Endothelial cell of umbilical vein (primary cell): ENCODE results near the gene IGF2R. TPM values are rescaled to one million over a fixed set of nuclear protein-coding genes. Genes with fewer than 3 reads are reported as not detected.

Source experiments
- BruUV-seq: library from RNA; stranded (reverse); fragments of 400-500 nt; replicated peaks from 2 replicates; lab custom pipeline; 2021; lab: Mats Ljungman, UMichigan
- CTCF ChIA-PET: fragments of 300-600, 350-600 bp; sonication (Branson Sonifier 250); formaldehyde crosslinking; loops from one replicate; lab custom pipeline; 2021; ENCODE audit warnings: antibody characterized with exemption, inconsistent platforms; lab: Charles Lee
- POLR2A ChIA-PET: fragments of 300-600, 350-600 bp; sonication (Branson Sonifier 250); formaldehyde crosslinking; loops from one replicate; lab custom pipeline; 2021; ENCODE audit warnings: antibody characterized with exemption, inconsistent platforms; lab: Charles Lee
- DNase-seq: peaks from one replicate; pipeline ENCODE4 v3.0.0-alpha.2; 2011; ENCODE audit warnings: low read depth, low spot score
- FAIRE-seq: peaks from 2 replicates; lab custom pipeline; 2011; peaks lifted over from hg19 to GRCh38; lab: Jason Lieb, UNC
- H2AFZ ChIP-seq: 2 replicates; pipeline ENCODE4 v1.6.0; 2012; ENCODE audit warnings: low read depth, low read length, control low read depth, inconsistent platforms
- H3K27ac ChIP-seq: 2 replicates; pipeline ENCODE4 v1.5.1; 2011; ENCODE audit warnings: low read depth, mild to moderate bottlenecking, control low read depth, low read length, moderate library complexity; ENCODE audit not compliant: insufficient read depth
- H3K27me3 ChIP-seq, 2 experiments: 2 replicates each; pipeline versions ENCODE4 v1.6.0 to v1.6.1; 2011; ENCODE audit warnings: low read length in 2 of 2, mixed read lengths in 1 of 2; ENCODE audit not compliant: control insufficient read depth in 2 of 2, insufficient read depth in 2 of 2
- H3K36me3 ChIP-seq, 2 experiments: 2 replicates in 1 of 2; 3 replicates in 1 of 2; pipeline ENCODE4 v1.5.1; 2011; ENCODE audit warnings: low read length in 2 of 2, mild to moderate bottlenecking in 1 of 2, moderate library complexity in 1 of 2; ENCODE audit not compliant: control insufficient read depth in 2 of 2, insufficient read depth in 2 of 2; ENCODE audit errors: extremely low read depth in 1 of 2
- H3K4me1 ChIP-seq: 3 replicates; pipeline ENCODE4 v1.5.1; 2011; ENCODE audit warnings: mild to moderate bottlenecking, low read length; ENCODE audit not compliant: control insufficient read depth, insufficient read depth; ENCODE audit errors: extremely low read depth
- H3K4me2 ChIP-seq: 2 replicates; pipeline ENCODE4 v1.6.1; 2011; ENCODE audit warnings: low read length, control low read depth, mixed read lengths; ENCODE audit not compliant: insufficient read depth
- H3K4me3 ChIP-seq, 3 experiments: fragments of 200-600 bp in 1 of 3; sonication (generic), shearing (Covaris generic) in 1 of 3; replicated peaks in 1 of 3; 2 replicates each; pipeline ENCODE4 v1.5.1; 2011 to 2016; ENCODE audit warnings: control low read depth in 3 of 3, low read length in 3 of 3, mild to moderate bottlenecking in 2 of 3, inconsistent platforms in 1 of 3, low read depth in 1 of 3, moderate library complexity in 1 of 3; ENCODE audit not compliant: insufficient read depth in 1 of 3
- H3K79me2 ChIP-seq: 2 replicates; pipeline ENCODE4 v1.6.0; 2012; ENCODE audit warnings: low read length, inconsistent platforms; ENCODE audit not compliant: control insufficient read depth, insufficient read depth
- H3K9ac ChIP-seq: replicated peaks from 2 replicates; pipeline ENCODE3; 2011; ENCODE audit warnings: low read length, control low read depth; ENCODE audit not compliant: insufficient read depth; ENCODE audit errors: extremely low read depth
- H3K9me1 ChIP-seq: replicated peaks from 3 replicates; pipeline ENCODE4 v1.6.0; 2011; ENCODE audit warnings: mild to moderate bottlenecking, low read length; ENCODE audit not compliant: control insufficient read depth, insufficient read depth; ENCODE audit errors: extremely low read depth
- H3K9me3 ChIP-seq: replicated peaks from 2 replicates; pipeline ENCODE4 v1.5.1; 2012; ENCODE audit warnings: low read length, inconsistent platforms; ENCODE audit not compliant: control insufficient read depth, insufficient read depth
- H4K20me1 ChIP-seq: replicated peaks from 2 replicates; pipeline ENCODE3; 2011; ENCODE audit warnings: mild to moderate bottlenecking, low read length; ENCODE audit not compliant: control insufficient read depth, insufficient read depth; ENCODE audit errors: extremely low read depth
- EZH2 ChIP-seq: IDR thresholded peaks from 2 replicates; pipeline ENCODE4 v1.6.1; 2012; ENCODE audit warnings: borderline replicate concordance, low read depth, mild to moderate bottlenecking, moderate library complexity, low read length, inconsistent platforms; ENCODE audit not compliant: severe bottlenecking
- FOS ChIP-seq: IDR thresholded peaks from 2 replicates; pipeline ENCODE4 v1.6.1; 2011; ENCODE audit warnings: mild to moderate bottlenecking, low read length, moderate library complexity, borderline replicate concordance; ENCODE audit not compliant: insufficient read depth
- GATA2 ChIP-seq: IDR thresholded peaks from 2 replicates; pipeline ENCODE4 v1.7.0; 2011; ENCODE audit warnings: low read depth, mild to moderate bottlenecking, moderate library complexity, mixed read lengths, low read length; ENCODE audit not compliant: insufficient read length, insufficient read depth
- POLR2AphosphoS5 ChIP-seq: IDR thresholded peaks from 2 replicates; pipeline ENCODE4 v1.6.1; 2012; ENCODE audit warnings: low read depth, mild to moderate bottlenecking, control low read depth, low read length, moderate library complexity; ENCODE audit not compliant: insufficient read depth
- dilution Hi-C: fragments of 300-500 bp; cut with MboI; formaldehyde crosslinking; loops from one replicate; pipeline ENCODE4 v1.15.0; 2019; ENCODE audit warnings: low sequenced_read_pairs; ENCODE audit not compliant: extremely low pct_ligation_motif_present
- intact Hi-C: fragments of 100-400 bp; cut with micrococcal nuclease; formaldehyde crosslinking; loops from one replicate; pipeline ENCODE4 v1.10.0; 2022
- polyA plus RNA-seq, 4 experiments: library from polyadenylated mRNA; depleted of rRNA in 3 of 4; stranded (reverse) in 3 of 4; unstranded in 1 of 4; fragments of >200 nt; gene quantifications; 2 replicates each; pipeline versions ENCODE4 v1.2.1 to v1.2.3, GENCODE V29; 2011 to 2012; ENCODE audit warnings: missing spikeins in 1 of 4
- total RNA-seq: library from RNA; stranded (reverse); gene quantifications from 2 replicates; pipeline ENCODE4 v1.2.3, GENCODE V29; 2021
- TF ChIP-seq, protein P1 (sequence below), 2 donors: IDR thresholded peaks; 1 replicate in 1 of 2; 2 replicates in 1 of 2; pipeline ENCODE4 v1.5.1; 2011; ENCODE audit warnings: low read length in 2 of 2, mild to moderate bottlenecking in 2 of 2, moderate library complexity in 2 of 2, control low read depth in 1 of 2, inconsistent platforms in 1 of 2, low read depth in 1 of 2; ENCODE audit not compliant: insufficient read depth in 1 of 2; ENCODE audit errors: extremely low read depth in 1 of 2

The IGF2R gene
- total and polyA plus RNA-seq, 2 donors (not counting 3 experiments of a cell fraction or from before 2014, with no cell fraction given) = 16.3 to 60.2 TPM

DNA sequence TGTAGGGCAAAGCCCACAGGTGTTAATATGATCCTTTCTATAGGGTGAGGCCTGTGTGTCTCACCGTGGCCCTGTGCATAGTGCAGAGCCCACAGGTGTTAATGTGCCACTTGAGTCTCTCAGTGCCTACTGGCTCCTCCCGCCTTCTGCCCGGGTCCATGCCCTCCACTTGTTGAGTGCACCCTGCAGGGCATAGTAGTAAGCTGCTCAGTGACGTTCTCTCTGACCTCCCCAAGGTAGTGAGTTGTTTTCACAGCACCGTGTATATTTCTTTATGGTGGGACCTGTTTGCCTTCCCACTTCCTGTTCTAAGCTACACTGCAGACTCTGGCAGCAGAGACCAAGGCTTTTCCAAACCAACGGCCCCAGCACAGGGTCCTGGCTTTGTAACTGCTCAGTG is 88.2 kb downstream of the IGF2R start:
- H3K79me2 ChIP-seq = no peaks in the 10 kb centered on the region
- no peaks in the 10 kb centered on the region for H4K20me1 ChIP-seq
- no peak overlapping the region for H3K4me2 ChIP-seq
- H3K9ac ChIP-seq = no peak overlapping the region
- POLR2A ChIA-PET = no interaction called here
- H3K4me3 ChIP-seq = no peak overlapping the region
- H3K4me1 ChIP-seq = no peaks in the 10 kb centered on the region
- peaks cover 0 to 21% of the 10 kb centered on the region in 2 experiments for H3K36me3 ChIP-seq
- no peak for FAIRE-seq
- H3K9me1 ChIP-seq = no peaks in the 10 kb centered on the region
- dilution Hi-C loops (no loop called here), intact Hi-C loops (no loop called here)
- TF ChIP-seq FOS (no peak), GATA2 (no peak), POLR2AphosphoS5 (no peak), EZH2 (no peak)
- TF ChIP-seq, protein P1, sequence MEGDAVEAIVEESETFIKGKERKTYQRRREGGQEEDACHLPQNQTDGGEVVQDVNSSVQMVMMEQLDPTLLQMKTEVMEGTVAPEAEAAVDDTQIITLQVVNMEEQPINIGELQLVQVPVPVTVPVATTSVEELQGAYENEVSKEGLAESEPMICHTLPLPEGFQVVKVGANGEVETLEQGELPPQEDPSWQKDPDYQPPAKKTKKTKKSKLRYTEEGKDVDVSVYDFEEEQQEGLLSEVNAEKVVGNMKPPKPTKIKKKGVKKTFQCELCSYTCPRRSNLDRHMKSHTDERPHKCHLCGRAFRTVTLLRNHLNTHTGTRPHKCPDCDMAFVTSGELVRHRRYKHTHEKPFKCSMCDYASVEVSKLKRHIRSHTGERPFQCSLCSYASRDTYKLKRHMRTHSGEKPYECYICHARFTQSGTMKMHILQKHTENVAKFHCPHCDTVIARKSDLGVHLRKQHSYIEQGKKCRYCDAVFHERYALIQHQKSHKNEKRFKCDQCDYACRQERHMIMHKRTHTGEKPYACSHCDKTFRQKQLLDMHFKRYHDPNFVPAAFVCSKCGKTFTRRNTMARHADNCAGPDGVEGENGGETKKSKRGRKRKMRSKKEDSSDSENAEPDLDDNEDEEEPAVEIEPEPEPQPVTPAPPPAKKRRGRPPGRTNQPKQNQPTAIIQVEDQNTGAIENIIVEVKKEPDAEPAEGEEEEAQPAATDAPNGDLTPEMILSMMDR (IDR thresholded peaks at IDR 0.05; ENCODE audit: extremely low read depth in 1 of 2, insufficient read depth in 1 of 2, low read depth in 1 of 2, low read length in 2 of 2) = no peak
- no peaks in the 10 kb centered on the region for H3K9me3 ChIP-seq
- no peaks in the 10 kb centered on the region for H3K27me3 ChIP-seq
- DNase-seq = no peak
- no TSS peak for BruUV-seq
- H3K27ac ChIP-seq = no peak overlapping the region
- CTCF ChIA-PET = no interaction called here
- no peak overlapping the region for H2AFZ ChIP-seq
